ENCODE results near the gene RPN1.

GRCh38 chr3:128632301-128632700 is 18.3 kb downstream of the RPN1 start:
- TF ChIP-seq CTCF (IDR thresholded peaks at IDR 0.05) (no peak), EP300 (IDR thresholded peaks at IDR 0.05) (no peak)

Measured in suprapubic skin (tissue), 3 donors.